ENCODE data around the gene SPATS2L. TPM values are rescaled to one million over a fixed set of nuclear protein-coding genes. Genes with fewer than 3 reads are reported as not detected.

Gene SPATS2L
- total RNA-seq, 4 donors from 2014 or later = 51.9 to 151 (median 78.9) TPM

- Histone ChIP-seq H3K27me3 (no peaks in the 10 kb centered on the region), H3K27ac (replicated peaks in 1 of 4) (no peak overlapping the region), H3K4me3 (no peak overlapping the region), H3K9me3 (no peaks in the 10 kb centered on the region), H3K36me3 (peaks cover 27 to 68% (median 42%) of the 10 kb centered on the region in 4 donors), H3K4me1 (no peaks in the 10 kb centered on the region)
- intact Hi-C loops (cut with DNase I) = no loop called here
- TF ChIP-seq POLR2A (IDR thresholded peaks at IDR 0.05; ENCODE audit: low read depth) = no peak
- no peak for TF ChIP-seq POLR2AphosphoS5 (IDR thresholded peaks at IDR 0.05)
- TF ChIP-seq EP300 (IDR thresholded peaks at IDR 0.05) = no peak
- no peak for TF ChIP-seq CTCF (IDR thresholded peaks at IDR 0.05)
- WGBS = 90% methylated on average over 2 of the region's 2 CpGs
- no peak for DNase-seq (ENCODE audit: extremely low spot score)
Observed at GRCh38 chr2:200423541-200423940, 117.0 kb downstream of the SPATS2L start.

- H3K36me3 ChIP-seq = peaks cover 19 to 64% (median 36%) of the 10 kb centered on the region in 4 donors
Observed at GRCh38 chr2:200425026-200425821, 118.7 kb downstream of the SPATS2L start.

DNA sequence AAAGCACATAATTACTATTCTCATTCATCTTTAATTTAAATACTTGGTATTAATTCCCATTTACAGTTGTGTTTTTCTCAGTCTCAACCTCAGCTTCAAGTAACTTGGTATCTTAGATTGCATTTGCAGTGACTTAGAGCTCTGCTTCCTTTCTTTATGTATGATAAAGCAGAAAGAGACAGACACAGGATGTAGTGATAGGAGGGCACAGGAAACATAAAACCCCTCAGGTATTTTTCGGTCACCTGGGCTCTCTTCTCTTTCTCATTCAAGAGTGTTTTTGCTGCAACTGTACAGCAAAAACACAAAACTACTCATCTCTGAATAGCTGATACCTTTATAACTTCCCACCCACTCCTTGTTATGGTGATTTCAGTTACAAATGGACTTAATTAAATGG is 120.3 kb downstream of the SPATS2L start:
- no peak for DNase-seq (ENCODE audit: extremely low spot score)
- Histone ChIP-seq H3K4me1 (no peaks in the 10 kb centered on the region), H3K4me3 (no peak overlapping the region), H3K9me3 (no peaks in the 10 kb centered on the region), H3K36me3 (peaks cover 8 to 51% (median 25%) of the 10 kb centered on the region in 4 donors), H3K27me3 (no peaks in the 10 kb centered on the region), H3K27ac (replicated peaks in 1 of 4) (no peak overlapping the region)
- 82% methylated on average over 1 of the region's 1 CpG for WGBS
- TF ChIP-seq POLR2A (IDR thresholded peaks at IDR 0.05; ENCODE audit: low read depth) = no peak
- no peak for TF ChIP-seq EP300 (IDR thresholded peaks at IDR 0.05)
- no peak for TF ChIP-seq POLR2AphosphoS5 (IDR thresholded peaks at IDR 0.05)
- TF ChIP-seq CTCF (IDR thresholded peaks at IDR 0.05) = no peak
- intact Hi-C loops (cut with DNase I) = no loop called here

More at GRCh38 chr2:200425026-200425821, 118.7 kb downstream of the SPATS2L start:
- TF ChIP-seq CTCF (IDR thresholded peaks at IDR 0.05) (no peak), POLR2A (IDR thresholded peaks at IDR 0.05; ENCODE audit: low read depth) (no peak)
- no peak overlapping the region for H3K27ac ChIP-seq (replicated peaks in 1 of 4)
- H3K4me1 ChIP-seq = no peaks in the 10 kb centered on the region
- H3K4me3 ChIP-seq = no peak overlapping the region
- H3K9me3 ChIP-seq = no peaks in the 10 kb centered on the region
- H3K27me3 ChIP-seq = no peaks in the 10 kb centered on the region
- intact Hi-C loops (cut with DNase I) = no loop called here
- WGBS = 85% methylated on average over 14 of the region's 14 CpGs
- no peak for DNase-seq (ENCODE audit: extremely low spot score)

GRCh38 chr2:200428961-200429665 is 122.6 kb downstream of the SPATS2L start:
- no peak for DNase-seq (ENCODE audit: extremely low spot score)
- Histone ChIP-seq H3K27me3 (no peaks in the 10 kb centered on the region), H3K4me3 (no peak overlapping the region), H3K36me3 (peaks cover 4 to 28% (median 16%) of the 10 kb centered on the region in 4 donors), H3K4me1 (no peaks in the 10 kb centered on the region), H3K9me3 (no peaks in the 10 kb centered on the region), H3K27ac (replicated peaks in 1 of 4) (no peak overlapping the region)
- intact Hi-C loops (cut with DNase I) = no loop called here
- 94% methylated on average over 6 of the region's 6 CpGs for WGBS
- TF ChIP-seq POLR2AphosphoS5 (IDR thresholded peaks at IDR 0.05) = no peak
- TF ChIP-seq EP300 (IDR thresholded peaks at IDR 0.05) = no peak
- TF ChIP-seq CTCF (IDR thresholded peaks at IDR 0.05) = no peak
- no peak for TF ChIP-seq POLR2A (IDR thresholded peaks at IDR 0.05; ENCODE audit: low read depth)

All from esophagus muscularis mucosa (tissue), 4 donors.